22Rv1 (cell line): ENCODE measurements around the gene SLX4IP.

ENCODE experiments used
- ZFX ChIP-seq: fragments of 450-650 bp; IDR thresholded peaks from 2 replicates; pipeline ENCODE4 v1.6.1; 2017; ENCODE audit warnings: antibody characterized with exemption, borderline replicate concordance
- TF ChIP-seq, protein P1 (sequence below): fragments of 450-650 bp; IDR thresholded peaks from 2 replicates; pipeline ENCODE4 v1.5.1; 2017; ENCODE audit warnings: mild to moderate bottlenecking

- TF ChIP-seq, protein P1, sequence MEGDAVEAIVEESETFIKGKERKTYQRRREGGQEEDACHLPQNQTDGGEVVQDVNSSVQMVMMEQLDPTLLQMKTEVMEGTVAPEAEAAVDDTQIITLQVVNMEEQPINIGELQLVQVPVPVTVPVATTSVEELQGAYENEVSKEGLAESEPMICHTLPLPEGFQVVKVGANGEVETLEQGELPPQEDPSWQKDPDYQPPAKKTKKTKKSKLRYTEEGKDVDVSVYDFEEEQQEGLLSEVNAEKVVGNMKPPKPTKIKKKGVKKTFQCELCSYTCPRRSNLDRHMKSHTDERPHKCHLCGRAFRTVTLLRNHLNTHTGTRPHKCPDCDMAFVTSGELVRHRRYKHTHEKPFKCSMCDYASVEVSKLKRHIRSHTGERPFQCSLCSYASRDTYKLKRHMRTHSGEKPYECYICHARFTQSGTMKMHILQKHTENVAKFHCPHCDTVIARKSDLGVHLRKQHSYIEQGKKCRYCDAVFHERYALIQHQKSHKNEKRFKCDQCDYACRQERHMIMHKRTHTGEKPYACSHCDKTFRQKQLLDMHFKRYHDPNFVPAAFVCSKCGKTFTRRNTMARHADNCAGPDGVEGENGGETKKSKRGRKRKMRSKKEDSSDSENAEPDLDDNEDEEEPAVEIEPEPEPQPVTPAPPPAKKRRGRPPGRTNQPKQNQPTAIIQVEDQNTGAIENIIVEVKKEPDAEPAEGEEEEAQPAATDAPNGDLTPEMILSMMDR: no peak
- TF ChIP-seq ZFX: no peak
Observed at GRCh38 chr20:10465135-10465534, 30.0 kb downstream of the SLX4IP start.
